ENCODE measurements around the gene REXO1.

- no peak for TF ChIP-seq NFIX (CRISPR knock-in tag; IDR thresholded peaks at IDR 0.05; ENCODE audit: low read depth)
- TF ChIP-seq PTBP1 (IDR thresholded peaks at IDR 0.05; ENCODE audit: low read depth, low read length) = no peak
- no peak for TF ChIP-seq NFATC3 (IDR thresholded peaks at IDR 0.05)
- TF ChIP-seq REST (IDR thresholded peaks at IDR 0.05; ENCODE audit: borderline replicate concordance) = no peak
- no peak for TF ChIP-seq REST (CRISPR knock-in tag; IDR thresholded peaks at IDR 0.05; ENCODE audit: low read depth)
- no peak for TF ChIP-seq NFE2 (IDR thresholded peaks at IDR 0.05; ENCODE audit: low read depth)
- no peak for TF ChIP-seq TCF7L2 (IDR thresholded peaks at IDR 0.05; ENCODE audit: low read depth, low read length)
- no peak for TF ChIP-seq ZC3H11A (IDR thresholded peaks at IDR 0.05; ENCODE audit: low read depth, low read length)
- TF ChIP-seq FOXP1 (CRISPR knock-in tag; IDR thresholded peaks at IDR 0.05) = no peak
- TF ChIP-seq ZNF316 (IDR thresholded peaks at IDR 0.05) = no peak
- no peak for TF ChIP-seq ZEB2 (IDR thresholded peaks at IDR 0.05)
- TF ChIP-seq EZH2 (IDR thresholded peaks at IDR 0.05; ENCODE audit: borderline replicate concordance, low read depth, low read length) = no peak
- no peak for TF ChIP-seq BCLAF1 (IDR thresholded peaks at IDR 0.05; ENCODE audit: borderline replicate concordance in 1 of 2, control insufficient read depth in 1 of 2, low read depth in 2 of 2, low read length in 1 of 2)
- no peak for TF ChIP-seq ELF2 (CRISPR knock-in tag; IDR thresholded peaks at IDR 0.05)
Observed at GRCh38 chr19:1769645-1769985, 78.7 kb downstream of the REXO1 start.

All from K562 (cell line).